Measurements from ENCODE around the gene TSPY3. TPM values are rescaled to one million over a fixed set of nuclear protein-coding genes. Genes with fewer than 3 reads are reported as not detected.
"Not testable (repeated sequence)": the region's sequence is repeated elsewhere in the genome, so short reads cannot be mapped to it uniquely, and the experiment has no call there.

TSPY3 gene, protein sequence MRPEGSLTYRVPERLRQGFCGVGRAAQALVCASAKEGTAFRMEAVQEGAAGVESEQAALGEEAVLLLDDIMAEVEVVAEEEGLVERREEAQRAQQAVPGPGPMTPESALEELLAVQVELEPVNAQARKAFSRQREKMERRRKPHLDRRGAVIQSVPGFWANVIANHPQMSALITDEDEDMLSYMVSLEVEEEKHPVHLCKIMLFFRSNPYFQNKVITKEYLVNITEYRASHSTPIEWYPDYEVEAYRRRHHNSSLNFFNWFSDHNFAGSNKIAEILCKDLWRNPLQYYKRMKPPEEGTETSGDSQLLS
- not detected in 2 replicates for total RNA-seq (2014; rRNA removed; shearing (Covaris generic))
- polyA plus RNA-seq (2016; fragmentation: Nextera tagmentation; extraction: Ambion mirVana): not detected in 2 replicates
- long read RNA-seq: 0 reads

- H3K27me3 ChIP-seq (ENCODE audit: insufficient read depth); H3K36me3 Mint-ChIP-seq (ENCODE audit: low read depth); H3K36me3 ChIP-seq (ENCODE audit: insufficient read depth); H3F3A ChIP-seq (replicated peaks; ENCODE audit: low read depth); H3K27me3 Mint-ChIP-seq (ENCODE audit: insufficient read depth, low read depth, poor library complexity); H3K79me2 ChIP-seq (replicated peaks; ENCODE audit: insufficient read depth); H4K20me1 ChIP-seq (replicated peaks; ENCODE audit: insufficient read depth); H3K27ac ChIP-seq (ENCODE audit: low read depth); H3K4me2 ChIP-seq; H3K9me2 ChIP-seq (ENCODE audit: insufficient read depth); H3K4me1 Mint-ChIP-seq; ATAC-seq; H3K4me3 ChIP-seq; H3K9me3 Mint-ChIP-seq; H3K4me3 Mint-ChIP-seq; H2AFZ ChIP-seq; H3K27ac Mint-ChIP-seq; H3K4me1 ChIP-seq (ENCODE audit: insufficient read depth); DNase-seq (ENCODE audit: low spot score): not testable (repeated sequence)
These were observed at the start of gene TSPY3 for GRCh38 chrY:9398121-9398520. TSS of gene TSPY3 (plus strand) at chrY:9398421. CDS start at chrY:9398467, 46 bp downstream.

- H3K27me3 Mint-ChIP-seq (ENCODE audit: insufficient read depth, low read depth, poor library complexity); H3K27ac ChIP-seq (ENCODE audit: low read depth); H3K27ac Mint-ChIP-seq; H4K20me1 ChIP-seq (replicated peaks; ENCODE audit: insufficient read depth); DNase-seq (ENCODE audit: low spot score); H3K4me1 Mint-ChIP-seq; H3K36me3 ChIP-seq (ENCODE audit: insufficient read depth); H3K9me3 Mint-ChIP-seq; H3K4me3 ChIP-seq; H2AFZ ChIP-seq; H3F3A ChIP-seq (replicated peaks; ENCODE audit: low read depth); H3K4me1 ChIP-seq (ENCODE audit: insufficient read depth); H3K27me3 ChIP-seq (ENCODE audit: insufficient read depth); H3K36me3 Mint-ChIP-seq (ENCODE audit: low read depth); H3K4me3 Mint-ChIP-seq; H3K9me2 ChIP-seq (ENCODE audit: insufficient read depth); H3K4me2 ChIP-seq; ATAC-seq; H3K79me2 ChIP-seq (replicated peaks; ENCODE audit: insufficient read depth): not testable (repeated sequence)
These were observed 40.7 kb upstream of the TSPY3 start, which contains the start of gene TSPY8 for GRCh38 chrY:9357497-9357896. TSS of gene TSPY8 (plus strand) at chrY:9357797. CDS start at chrY:9357843, 46 bp downstream.

DNA sequence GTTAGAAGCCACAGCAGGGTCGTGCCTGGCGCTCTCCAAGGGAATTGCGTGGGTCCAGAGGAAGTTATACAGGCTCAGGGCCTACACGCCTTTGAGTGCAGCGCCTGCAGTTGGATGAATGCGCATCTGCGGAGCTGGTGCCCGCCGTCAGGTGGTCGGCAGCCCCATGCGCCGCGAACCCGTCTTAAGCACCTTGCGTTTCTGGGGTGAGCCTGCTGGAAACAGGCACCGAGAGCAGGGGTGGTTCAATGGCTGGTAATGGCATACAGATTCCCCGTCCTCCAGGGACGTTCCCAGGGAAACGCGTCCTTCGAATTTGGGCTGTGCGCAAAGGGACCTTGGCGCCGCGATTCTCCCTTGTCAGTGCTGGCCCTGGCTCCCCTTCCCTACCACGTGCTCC is 1.7 kb upstream of the TSPY3 start:
- not testable (repeated sequence) for H3K27ac Mint-ChIP-seq; H3K36me3 ChIP-seq (ENCODE audit: insufficient read depth); H3K4me2 ChIP-seq; H3K4me3 Mint-ChIP-seq; H3K9me2 ChIP-seq (ENCODE audit: insufficient read depth); H3K4me3 ChIP-seq; H3K27me3 Mint-ChIP-seq (ENCODE audit: insufficient read depth, low read depth, poor library complexity); H3F3A ChIP-seq (replicated peaks; ENCODE audit: low read depth); H3K27ac ChIP-seq (ENCODE audit: low read depth); DNase-seq (ENCODE audit: low spot score); H4K20me1 ChIP-seq (replicated peaks; ENCODE audit: insufficient read depth); H3K27me3 ChIP-seq (ENCODE audit: insufficient read depth); H2AFZ ChIP-seq; H3K4me1 Mint-ChIP-seq; H3K9me3 Mint-ChIP-seq; H3K4me1 ChIP-seq (ENCODE audit: insufficient read depth); ATAC-seq; H3K79me2 ChIP-seq (replicated peaks; ENCODE audit: insufficient read depth); H3K36me3 Mint-ChIP-seq (ENCODE audit: low read depth)

Other genes with a start within 250 kb of the TSPY3 start
- not detected in 2 replicates for gene TSPY4, start 61.0 kb upstream of the TSPY3 start, total RNA-seq (2014; rRNA removed; shearing (Covaris generic))
- not detected in 2 replicates for gene TSPY4, start 61.0 kb upstream of the TSPY3 start, polyA plus RNA-seq (2016; fragmentation: Nextera tagmentation; extraction: Ambion mirVana)
- gene TSPY8, start 40.6 kb upstream of the TSPY3 start, total RNA-seq (2014; rRNA removed; shearing (Covaris generic)): not detected in 2 replicates
- gene TSPY8, start 40.6 kb upstream of the TSPY3 start, polyA plus RNA-seq (2016; fragmentation: Nextera tagmentation; extraction: Ambion mirVana): not detected in 2 replicates
- not detected in 2 replicates for gene TSPY1, start 68.5 kb downstream of the TSPY3 start, total RNA-seq (2014; rRNA removed; shearing (Covaris generic))
- gene TSPY1, start 68.5 kb downstream of the TSPY3 start, polyA plus RNA-seq (2016; fragmentation: Nextera tagmentation; extraction: Ambion mirVana): not detected in 2 replicates
- gene TSPY9, start 88.8 kb downstream of the TSPY3 start, total RNA-seq (2014; rRNA removed; shearing (Covaris generic)): not detected in 2 replicates
- not detected in 2 replicates for gene TSPY9, start 88.8 kb downstream of the TSPY3 start, polyA plus RNA-seq (2016; fragmentation: Nextera tagmentation; extraction: Ambion mirVana)
- not detected in 2 replicates for gene TSPY10, start 129.5 kb downstream of the TSPY3 start, total RNA-seq (2014; rRNA removed; shearing (Covaris generic))
- not detected in 2 replicates for gene TSPY10, start 129.5 kb downstream of the TSPY3 start, polyA plus RNA-seq (2016; fragmentation: Nextera tagmentation; extraction: Ambion mirVana)